Superior temporal gyrus (tissue), 1 donor: ENCODE data around the gene PCCB.
"Not testable (repeated sequence)": the region's sequence is repeated elsewhere in the genome, so short reads cannot be mapped to it uniquely, and the experiment has no call there.

Experiments used
- DNase-seq: peaks from one replicate; pipeline ENCODE4 v3.0.0-alpha.2; 2016; ENCODE audit errors: extremely low spot score

The PCCB gene

DNA sequence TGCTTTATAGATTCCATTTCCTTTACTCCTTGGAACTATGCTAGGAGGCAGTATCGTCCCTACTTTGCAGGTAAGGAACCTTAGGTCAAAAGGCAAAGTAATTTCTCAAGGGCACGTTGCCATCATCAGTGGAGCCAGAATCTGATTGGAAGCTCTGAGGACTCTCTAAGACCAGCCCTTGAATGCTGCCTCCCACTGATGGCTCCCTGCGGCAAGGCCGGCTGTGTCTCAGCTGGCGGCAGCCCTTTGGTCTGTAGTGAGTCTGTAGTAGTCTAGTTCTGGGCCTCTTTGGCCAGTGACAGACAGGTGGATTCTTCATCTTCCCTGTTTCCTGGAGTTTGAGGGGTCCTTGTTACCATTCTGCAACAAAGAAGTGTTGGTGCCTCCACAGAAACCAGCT lies 76.2 kb downstream of the PCCB start:
- peak; percentile 1 for DNase-seq

DNA sequence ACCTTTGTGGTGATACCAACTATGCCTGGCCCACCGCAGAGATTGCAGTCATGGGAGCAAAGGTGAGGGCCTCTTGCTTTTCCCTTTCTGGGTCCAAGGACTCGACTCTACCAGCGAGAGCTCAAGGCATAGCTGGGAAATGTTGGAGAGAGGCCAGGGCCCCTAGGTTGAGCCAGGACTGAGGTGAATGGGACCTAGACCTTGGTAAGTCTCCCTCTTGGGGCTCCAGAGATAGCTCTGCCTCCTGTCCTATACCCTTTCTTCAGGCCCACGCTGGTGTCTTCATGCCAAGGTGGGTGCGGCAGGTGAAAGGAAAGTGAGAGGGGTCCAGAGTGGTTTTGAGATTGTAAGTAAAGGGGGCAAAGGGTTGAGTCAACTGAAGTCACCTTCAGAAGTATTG lies 77.5 kb downstream of the PCCB start:
- no peak for DNase-seq

GRCh38 chr3:136329593-136329992 lies 79.5 kb downstream of the PCCB start:
- no peak for DNase-seq

GRCh38 chr3:136330900-136331299 lies 80.8 kb downstream of the PCCB start:
- no peak for DNase-seq

DNA sequence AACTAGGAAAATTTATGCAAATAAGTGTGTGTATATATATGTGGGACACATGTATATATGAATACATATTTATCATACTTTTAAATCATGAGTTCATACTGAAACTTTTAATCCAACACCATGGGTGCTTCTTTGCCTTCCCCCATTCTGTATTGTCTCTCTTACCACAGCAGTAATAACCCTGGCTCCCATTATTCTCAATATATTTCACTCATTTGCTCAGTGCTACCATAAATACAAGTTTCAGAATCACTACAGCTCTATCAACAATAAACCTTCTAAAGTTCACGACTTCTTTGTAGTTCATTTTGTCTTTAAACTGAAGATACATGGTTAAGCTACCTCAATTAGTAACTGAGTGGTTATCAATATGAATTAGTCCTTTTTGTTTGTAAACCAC lies 82.2 kb downstream of the PCCB start:
- DNase-seq: no peak

DNA sequence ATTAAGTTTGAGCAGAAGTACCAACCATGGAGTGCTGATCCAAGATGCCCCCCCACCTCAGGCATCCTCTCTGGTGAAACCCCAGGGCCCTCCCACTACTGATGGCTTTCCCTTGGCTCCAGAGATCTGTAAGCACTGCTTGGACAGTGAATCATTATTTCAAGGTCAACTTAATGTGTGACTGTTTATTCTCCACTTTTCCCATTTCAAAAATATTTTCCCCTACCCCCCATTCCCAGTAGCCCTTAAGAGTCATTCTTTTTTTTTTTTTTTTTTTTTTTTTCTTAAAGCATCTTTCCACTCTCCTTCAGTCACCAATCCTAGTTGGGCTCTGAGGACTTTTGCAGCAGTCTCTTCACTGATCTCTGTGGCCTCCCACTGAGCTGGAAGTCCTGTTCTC lies 82.6 kb downstream of the PCCB start:
- DNase-seq: no peak

- no peak for DNase-seq
These were observed 84.1 kb downstream of the PCCB start for GRCh38 chr3:136334209-136334608.

DNA sequence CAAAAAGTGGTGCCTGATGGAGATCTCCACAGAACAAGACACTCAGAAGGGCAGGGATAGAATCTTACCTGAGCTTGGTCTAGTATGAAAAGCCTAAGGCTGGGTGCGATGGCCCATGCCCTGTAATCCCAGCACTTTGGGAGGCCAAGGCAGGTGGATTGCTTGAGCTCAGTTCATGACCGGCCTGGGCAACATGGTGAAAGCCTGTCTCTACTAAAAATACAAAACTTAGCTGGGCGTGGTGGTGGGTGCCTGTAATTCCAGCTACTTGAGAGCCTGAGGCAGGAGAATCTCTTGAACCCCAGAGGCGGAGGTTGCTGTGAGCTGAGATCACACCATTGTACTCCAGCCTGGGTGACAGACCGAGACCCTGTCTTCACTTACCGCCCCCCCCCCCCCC lies 84.6 kb downstream of the PCCB start:
- not testable (repeated sequence) for DNase-seq

GRCh38 chr3:136336329-136337100 lies 86.4 kb downstream of the PCCB start:
- no peak for DNase-seq

DNA sequence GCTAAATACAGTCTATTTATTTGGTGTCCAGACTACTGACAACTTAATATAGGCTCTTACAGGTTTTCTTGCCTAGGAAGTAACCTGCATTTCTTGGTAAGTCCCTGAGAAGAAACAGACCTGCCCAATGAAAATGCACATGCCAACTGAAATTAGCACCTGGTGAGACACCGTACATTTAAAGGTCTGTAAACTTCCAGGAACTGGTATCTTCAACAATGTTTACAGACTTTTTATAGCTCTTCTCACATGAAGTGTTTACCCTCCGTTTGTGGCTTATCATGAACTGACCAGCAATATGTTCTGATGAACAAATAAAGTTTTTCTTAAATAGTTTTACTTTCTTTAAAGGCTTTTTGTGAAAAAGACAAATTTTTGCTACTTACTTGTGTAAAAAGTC lies 93.3 kb downstream of the PCCB start:
- DNase-seq: no peak

DNA sequence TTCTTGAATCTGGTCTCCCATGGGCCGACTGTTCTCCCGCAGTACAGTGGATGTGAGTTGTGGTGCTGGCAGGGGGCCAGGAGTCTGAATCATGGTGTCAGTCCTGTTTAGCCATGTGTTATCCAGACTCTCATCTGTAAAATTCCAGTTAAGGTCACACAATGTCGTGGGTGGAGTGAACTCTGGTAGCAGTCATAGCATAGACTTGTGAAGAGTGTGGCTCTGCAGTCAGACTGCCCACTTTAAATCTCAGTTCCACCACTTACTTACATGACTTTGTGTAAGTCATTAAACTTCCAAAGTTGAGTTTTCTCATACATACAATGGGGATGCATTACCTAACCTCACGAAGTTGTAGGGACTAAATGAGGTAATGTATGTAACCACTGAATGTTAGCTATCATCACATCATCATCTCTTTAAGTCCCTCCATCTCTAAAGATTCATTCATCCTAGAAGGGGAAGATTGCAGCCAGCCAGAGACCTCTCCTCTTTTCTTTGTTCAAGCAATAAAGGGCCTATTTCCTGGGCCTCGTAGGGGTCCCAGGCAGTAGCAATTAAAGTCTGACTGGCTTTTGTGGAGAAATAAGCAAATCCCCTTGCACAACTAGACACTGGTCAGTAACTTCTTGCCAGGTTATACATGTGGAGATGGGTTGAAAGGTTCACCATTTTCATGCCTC lies 93.9 kb downstream of the PCCB start:
- no peak for DNase-seq

DNA sequence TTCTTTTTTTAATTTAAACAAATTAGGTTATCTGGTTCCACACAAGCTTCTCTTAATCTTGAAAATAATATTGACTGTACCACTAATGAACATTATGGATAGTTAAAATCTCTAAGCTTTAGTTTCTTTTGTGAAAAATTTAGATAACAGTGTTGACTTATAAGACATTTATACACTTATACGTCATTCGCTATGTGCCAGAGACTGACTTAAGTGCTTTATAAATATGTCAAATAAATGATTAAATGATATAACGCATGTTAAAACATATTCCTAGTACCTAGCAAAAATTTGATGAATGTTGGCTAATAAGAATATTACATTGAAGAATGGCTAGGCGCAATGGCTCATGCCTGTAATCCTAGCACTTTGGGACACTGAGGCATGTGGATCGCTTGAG lies 96.3 kb downstream of the PCCB start:
- no peak for DNase-seq

DNA sequence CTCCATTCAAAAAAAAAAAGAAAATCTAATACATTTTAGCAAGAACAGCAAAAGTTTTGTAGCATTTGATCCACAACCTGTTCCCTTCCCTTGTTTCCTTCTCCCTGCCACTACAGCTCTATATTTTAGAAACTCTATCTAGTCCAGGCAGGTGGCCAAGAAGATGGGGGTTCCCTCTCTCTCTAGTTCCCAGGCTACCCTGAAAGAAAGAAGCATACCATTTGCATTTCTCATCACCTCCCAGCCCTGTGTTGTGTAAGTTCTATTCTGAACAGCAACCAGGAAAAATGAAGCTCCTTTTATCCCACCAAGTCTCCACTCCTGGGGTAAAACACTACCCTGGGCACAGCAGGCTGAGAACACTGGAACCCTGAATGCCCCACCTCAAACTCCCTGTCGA lies 100.0 kb downstream of the PCCB start:
- no peak for DNase-seq

DNA sequence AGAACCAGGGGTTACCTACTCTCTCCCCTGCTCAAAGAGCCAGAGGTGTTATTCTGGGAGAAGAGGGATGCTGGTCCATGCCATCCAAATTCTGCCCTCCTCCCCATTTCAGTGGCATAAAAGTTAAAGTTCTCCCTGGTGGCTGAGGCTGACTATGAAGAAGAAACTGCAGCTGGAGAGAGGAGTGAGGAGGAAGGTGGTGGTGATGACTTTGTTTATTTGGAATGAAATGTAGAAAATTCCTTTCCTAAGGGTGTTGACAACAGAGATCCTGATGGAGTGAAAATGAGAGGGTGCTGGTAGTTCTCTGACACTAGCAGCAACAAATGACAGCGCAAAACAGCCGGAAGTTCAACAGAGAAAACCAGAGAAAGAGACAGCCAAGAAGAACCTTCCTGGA lies 100.4 kb downstream of the PCCB start:
- DNase-seq: no peak

- DNase-seq: no peak
These were observed 101.2 kb downstream of the PCCB start for GRCh38 chr3:136351351-136351750.

DNA sequence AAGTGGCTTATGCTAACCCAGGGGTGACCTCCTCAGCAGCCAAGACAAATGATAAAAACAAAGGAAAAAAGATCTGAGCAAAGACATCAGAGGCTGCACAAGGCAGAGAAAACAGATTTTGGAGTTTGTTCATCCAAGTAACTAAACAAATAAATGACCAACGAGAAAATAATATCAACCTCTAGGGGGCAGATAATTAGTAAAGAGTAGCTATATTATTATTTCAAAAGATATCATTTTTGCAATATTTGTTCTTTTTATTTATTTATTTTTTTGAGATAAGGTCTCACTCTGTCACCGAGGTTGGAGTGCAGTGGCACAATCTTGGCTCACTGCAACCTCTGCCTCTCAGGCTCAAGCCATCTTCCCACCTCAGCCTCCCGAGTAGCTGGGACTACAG lies 101.8 kb downstream of the PCCB start:
- no peak for DNase-seq

GRCh38 chr3:136353461-136353860 lies 103.3 kb downstream of the PCCB start:
- no peak for DNase-seq

- peak; percentile 44 for DNase-seq
These were observed 116.1 kb downstream of the PCCB start for GRCh38 chr3:136366289-136366688.

DNA sequence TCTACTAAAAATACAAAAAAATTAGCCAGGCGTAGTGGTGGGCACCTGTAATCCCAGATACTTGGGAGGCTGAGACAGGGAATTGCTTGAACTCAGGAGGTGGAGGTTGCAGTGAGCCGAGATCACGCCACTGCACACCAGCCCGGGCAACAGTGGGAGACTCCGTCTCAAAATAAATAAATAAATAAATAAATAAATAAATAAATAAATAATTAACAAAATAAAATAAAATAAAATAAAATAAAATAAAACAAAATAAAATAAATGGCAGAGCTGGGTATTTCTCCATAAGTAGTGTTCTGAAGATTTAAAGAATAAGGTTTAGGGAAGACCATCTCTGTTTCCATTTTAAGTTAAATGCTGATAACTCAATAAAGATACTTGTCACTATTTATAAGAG lies 125.7 kb downstream of the PCCB start:
- not testable (repeated sequence) for DNase-seq

GRCh38 chr3:136377508-136377907 lies 127.4 kb downstream of the PCCB start:
- no peak for DNase-seq

DNA sequence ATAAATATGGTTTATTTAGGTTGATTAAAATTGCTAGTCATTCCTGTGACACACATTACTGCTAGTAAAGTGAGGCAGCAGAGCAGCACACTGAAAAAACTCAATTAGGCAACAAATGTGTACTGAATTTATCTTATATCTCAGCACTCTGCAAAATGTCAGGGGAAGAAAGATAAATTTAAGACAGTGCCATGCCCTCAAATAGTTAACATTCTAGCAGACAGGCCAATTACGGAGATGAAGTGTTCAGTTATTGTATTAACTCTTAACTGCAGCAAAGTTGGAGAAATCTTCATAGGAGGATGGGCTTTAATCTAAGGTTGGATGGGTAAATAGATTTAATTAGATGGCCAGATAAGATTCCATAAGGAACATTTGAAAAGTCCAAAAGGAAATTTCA lies 127.9 kb downstream of the PCCB start:
- no peak for DNase-seq
